ENCODE results near the gene GDF11. TPM values are rescaled to one million over a fixed set of nuclear protein-coding genes. Genes with fewer than 3 reads are reported as not detected.

The GDF11 gene
- total RNA-seq, 2 donors from 2014 or later = 3.0 to 9.7 TPM

GRCh38 chr12:55712700-55713415 is 30.1 kb upstream of the GDF11 start:
- ATAC-seq (ENCODE audit: insufficient number of reproducible peaks, low FRiP score, low read depth) (no peak), DNase-seq (ENCODE audit: low spot score) (no peak)
- H3K27ac ChIP-seq = peak overlapping the region; percentile 90 to 92
- peaks cover 59 to 85% of the 10 kb centered on the region in 2 donors for H3K4me1 ChIP-seq (ENCODE audit: control insufficient read depth in 1 of 2, low read depth in 2 of 2)
- no peak for TF ChIP-seq CTCF (IDR thresholded peaks at IDR 0.05)
- no peaks in the 10 kb centered on the region for H3K9me3 ChIP-seq
- H3K27me3 ChIP-seq (replicated peaks; ENCODE audit: insufficient read depth) = no peaks in the 10 kb centered on the region
- H3K4me3 ChIP-seq = peak overlapping the region; percentile 53
- no peaks in the 10 kb centered on the region for H3K36me3 ChIP-seq

DNA sequence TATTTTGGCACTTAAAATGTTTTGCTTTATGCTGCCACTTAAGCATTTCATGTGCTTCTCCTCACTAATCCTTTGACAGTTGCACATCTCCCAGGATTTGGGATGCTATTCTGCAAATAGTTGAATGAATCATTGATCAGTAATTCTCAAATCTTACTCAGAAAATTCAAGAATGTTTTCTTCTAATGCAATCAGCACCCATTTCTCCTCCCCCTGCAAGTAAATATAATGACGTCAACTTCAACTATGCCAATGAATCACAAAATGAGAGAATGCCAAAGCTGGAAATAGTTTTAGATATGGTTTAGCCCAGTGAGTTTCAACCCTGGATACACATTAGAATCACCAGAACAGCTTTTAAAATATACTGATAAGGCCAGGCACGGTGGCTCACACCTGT is 29.2 kb upstream of the GDF11 start:
- DNase-seq (ENCODE audit: low spot score) (no peak), ATAC-seq (ENCODE audit: insufficient number of reproducible peaks, low FRiP score, low read depth) (no peak)
- TF ChIP-seq CTCF (IDR thresholded peaks at IDR 0.05) = no peak
- H3K4me3 ChIP-seq = no peak overlapping the region
- no peaks in the 10 kb centered on the region for H3K9me3 ChIP-seq
- no peaks in the 10 kb centered on the region for H3K27me3 ChIP-seq (replicated peaks; ENCODE audit: insufficient read depth)
- H3K27ac ChIP-seq = peak overlapping the region; percentile 90 to 92
- H3K36me3 ChIP-seq = no peaks in the 10 kb centered on the region
- peaks cover 63 to 86% of the 10 kb centered on the region in 2 donors for H3K4me1 ChIP-seq (ENCODE audit: control insufficient read depth in 1 of 2, low read depth in 2 of 2)

- no peaks in the 10 kb centered on the region for H3K9me3 ChIP-seq
- DNase-seq (ENCODE audit: low spot score) (no peak), ATAC-seq (ENCODE audit: insufficient number of reproducible peaks, low FRiP score, low read depth) (no peak)
- no peaks in the 10 kb centered on the region for H3K36me3 ChIP-seq
- no peak for TF ChIP-seq CTCF (IDR thresholded peaks at IDR 0.05)
- H3K4me3 ChIP-seq = peak overlapping the region; percentile 78
- no peaks in the 10 kb centered on the region for H3K27me3 ChIP-seq (replicated peaks; ENCODE audit: insufficient read depth)
- peak overlapping the region; percentile 92 to 95 for H3K27ac ChIP-seq
- peaks cover 69 to 85% of the 10 kb centered on the region in 2 donors for H3K4me1 ChIP-seq (ENCODE audit: control insufficient read depth in 1 of 2, low read depth in 2 of 2)
These were observed 27.7 kb upstream of the GDF11 start for GRCh38 chr12:55715169-55715764.

- DNase-seq (ENCODE audit: low spot score) (peak; percentile 75), ATAC-seq (ENCODE audit: insufficient number of reproducible peaks, low FRiP score, low read depth) (peak; percentile 48)
- no peak for TF ChIP-seq CTCF (IDR thresholded peaks at IDR 0.05)
- H3K27me3 ChIP-seq (replicated peaks; ENCODE audit: insufficient read depth) = no peaks in the 10 kb centered on the region
- no peaks in the 10 kb centered on the region for H3K36me3 ChIP-seq
- H3K4me3 ChIP-seq = peak within 1 kb of the TSS; percentile 78
- H3K4me1 ChIP-seq (ENCODE audit: control insufficient read depth in 1 of 2, low read depth in 2 of 2) = peaks cover 67 to 85% of the 10 kb centered on the region in 2 donors
- H3K27ac ChIP-seq = peak within 1 kb of the TSS; percentile 92 to 95
- H3K9me3 ChIP-seq = no peaks in the 10 kb centered on the region
These were observed 26.9 kb upstream of the GDF11 start, which contains the start of gene BLOC1S1 for GRCh38 chr12:55715833-55716581. TSS of gene BLOC1S1 (plus strand) at chr12:55716046. CDS start at chr12:55716052, 6 bp downstream.

DNA sequence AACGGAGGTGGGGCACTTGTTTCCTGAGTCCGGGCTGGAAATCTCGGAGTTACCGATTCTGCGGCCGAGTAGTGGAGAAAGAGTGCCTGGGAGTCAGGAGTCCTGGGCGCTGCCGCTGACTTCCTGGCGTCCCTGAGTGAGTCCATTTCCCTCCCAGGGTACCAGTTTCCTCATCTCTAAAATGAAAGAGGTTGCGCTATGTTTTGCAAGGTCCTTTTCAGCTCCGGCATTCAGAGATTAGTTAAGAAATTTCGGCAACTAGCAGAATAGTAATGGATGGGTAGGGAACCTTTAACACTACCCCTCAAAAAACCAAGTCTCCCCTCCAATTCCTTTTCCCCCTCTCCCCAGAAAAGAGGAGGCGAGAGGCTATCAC is 26.4 kb upstream of the GDF11 start:
- peak overlapping the region; percentile 78 for H3K4me3 ChIP-seq
- DNase-seq (ENCODE audit: low spot score) = no peak
- no peaks in the 10 kb centered on the region for H3K36me3 ChIP-seq
- no peaks in the 10 kb centered on the region for H3K9me3 ChIP-seq
- ATAC-seq (ENCODE audit: insufficient number of reproducible peaks, low FRiP score, low read depth) = no peak
- no peak for TF ChIP-seq CTCF (IDR thresholded peaks at IDR 0.05)
- H3K4me1 ChIP-seq (ENCODE audit: control insufficient read depth in 1 of 2, low read depth in 2 of 2) = peaks cover 68 to 84% of the 10 kb centered on the region in 2 donors
- no peaks in the 10 kb centered on the region for H3K27me3 ChIP-seq (replicated peaks; ENCODE audit: insufficient read depth)
- peak overlapping the region; percentile 92 to 95 for H3K27ac ChIP-seq
